GM12878 (cell line): Measurements from ENCODE around the gene ABCG5. TPM values are rescaled to one million over a fixed set of nuclear protein-coding genes. Genes with fewer than 3 reads are reported as not detected.

Experiments used
- ATAC-seq: fragments of 200-7000 bp; cut with Tn5 transposase; 3 replicates; pipeline ENCODE4 v1.9.1; 2020; ENCODE audit warnings: mild to moderate bottlenecking, moderate library complexity
- BruUV-seq: library from RNA; stranded (reverse); fragments of 400-500 nt; replicated peaks from 2 replicates; lab custom pipeline; 2021; lab: Mats Ljungman, UMichigan
- CTCF ChIA-PET: fragments of 300-600 bp; sonication (Branson Sonifier 250); formaldehyde crosslinking; extraction: SDS; loops from one replicate; lab custom pipeline; 2021; ENCODE audit warnings: inconsistent platforms; lab: Yijun Ruan, JAX
- POLR2A ChIA-PET: fragments of 350-600 bp; formaldehyde crosslinking; extraction: SDS; loops from one replicate; lab custom pipeline; 2021; ENCODE audit warnings: inconsistent platforms; lab: Charles Lee
- RAD21 ChIA-PET: fragments of 300-600 bp; sonication (Branson Sonifier 250); formaldehyde crosslinking; loops from one replicate; lab custom pipeline; 2023; ENCODE audit warnings: antibody characterized with exemption; ENCODE audit not compliant: unreplicated experiment; lab: Charles Lee
- SMC1A ChIA-PET: fragments of 300-600 bp; sonication (Branson Sonifier 250); formaldehyde crosslinking; loops from one replicate; lab custom pipeline; 2023; ENCODE audit not compliant: unreplicated experiment, uncharacterized antibody; lab: Charles Lee
- DNase-seq: peaks from one replicate; pipeline ENCODE4 v3.0.0-alpha.2; 2011; ENCODE audit warnings: low read depth, low spot score
- FAIRE-seq: peaks from 3 replicates; lab custom pipeline; 2011; peaks lifted over from hg19 to GRCh38; lab: Jason Lieb, UNC
- H2AFZ ChIP-seq: 2 replicates; pipeline ENCODE4 v1.6.0; 2011; ENCODE audit warnings: low read depth, low read length, control low read depth; ENCODE audit not compliant: control insufficient read depth
- H3K27ac ChIP-seq: 2 replicates; pipeline ENCODE4 v1.5.1; 2011; ENCODE audit warnings: control low read depth; ENCODE audit not compliant: control insufficient read depth, insufficient read depth
- H3K27me3 ChIP-seq, 2 experiments: replicated peaks in 1 of 2; 2 replicates each; pipeline versions ENCODE4 v1.6.0 to v1.6.1; 2011; ENCODE audit warnings: low read length in 1 of 2; ENCODE audit not compliant: control insufficient read depth in 2 of 2, insufficient read depth in 2 of 2
- H3K36me3 ChIP-seq, 2 experiments: 2 replicates each; pipeline ENCODE4 v1.5.1; 2011; ENCODE audit warnings: low read length in 1 of 2; ENCODE audit not compliant: control insufficient read depth in 2 of 2, insufficient read depth in 2 of 2
- H3K4me1 ChIP-seq: 2 replicates; pipeline ENCODE4 v1.6.1; 2011; ENCODE audit warnings: mild to moderate bottlenecking, low read length, moderate library complexity, mixed read lengths; ENCODE audit not compliant: control insufficient read depth, insufficient read depth
- H3K4me2 ChIP-seq: 2 replicates; pipeline ENCODE4 v1.6.0; 2011; ENCODE audit warnings: control low read depth; ENCODE audit not compliant: control insufficient read depth, insufficient read depth
- H3K4me3 ChIP-seq: fragments of 200-600 bp; sonication (generic); 2 replicates; pipeline ENCODE4 v1.5.1; 2016
- H3K79me2 ChIP-seq: 2 replicates; pipeline ENCODE4 v1.6.0; 2011; ENCODE audit warnings: low read length; ENCODE audit not compliant: control insufficient read depth, insufficient read depth
- H3K9ac ChIP-seq: 2 replicates; pipeline ENCODE4 v1.8.0; 2011; ENCODE audit warnings: low read length, control low read depth, mixed read lengths; ENCODE audit not compliant: control insufficient read depth, insufficient read depth
- H3K9me3 ChIP-seq: replicated peaks from 3 replicates; pipeline ENCODE4 v1.5.1; 2011; ENCODE audit warnings: mild to moderate bottlenecking, low read length; ENCODE audit not compliant: control insufficient read depth, insufficient read depth
- H4K20me1 ChIP-seq: 2 replicates; pipeline ENCODE4 v1.6.0; 2011; ENCODE audit not compliant: control insufficient read depth, insufficient read depth
- BCLAF1 ChIP-seq: fragments of 450-650 bp; IDR thresholded peaks from 2 replicates; pipeline ENCODE4 v1.6.1; 2017; ENCODE audit warnings: antibody characterized with exemption, mild to moderate bottlenecking, moderate library complexity
- CHD4 ChIP-seq: fragments of 200-600 bp; sonication (generic); IDR thresholded peaks from 2 replicates; pipeline ENCODE4 v1.6.1; 2016; ENCODE audit warnings: mild to moderate bottlenecking
- DPF2 ChIP-seq: fragments of 450-650 bp; IDR thresholded peaks from 2 replicates; pipeline ENCODE4 v1.6.1; 2017; ENCODE audit warnings: mild to moderate bottlenecking
- ESRRA ChIP-seq: IDR thresholded peaks from 2 replicates; pipeline ENCODE4 v1.6.1; 2012; ENCODE audit warnings: mild to moderate bottlenecking, low read length, improper control_type of control experiment
- ETV6 ChIP-seq, 2 experiments: fragments of 450-650 bp in 1 of 2; IDR thresholded peaks in 1 of 2; conservative IDR thresholded peaks in 1 of 2; 2 replicates each; pipeline ENCODE4 v1.6.1; 2014; ENCODE audit warnings: antibody characterized with exemption in 1 of 2, borderline replicate concordance in 1 of 2, low read depth in 1 of 2, mild to moderate bottlenecking in 1 of 2, moderate library complexity in 1 of 2
- HCFC1 ChIP-seq: fragments of 150-350 bp; IDR thresholded peaks from 2 replicates; pipeline ENCODE4 v1.6.1; 2014; ENCODE audit warnings: low read length
- IKZF1 ChIP-seq: fragments of 450-650 bp; conservative IDR thresholded peaks from 2 replicates; pipeline ENCODE4 v1.6.1; 2017; ENCODE audit warnings: antibody characterized with exemption, mild to moderate bottlenecking
- RELA ChIP-seq: fragments of 450-650 bp; IDR thresholded peaks from 2 replicates; pipeline ENCODE4 v1.8.0; 2014; ENCODE audit warnings: borderline replicate concordance; ENCODE audit not compliant: partially characterized antibody
- SMAD1 ChIP-seq: fragments of 450-650 bp; IDR thresholded peaks from 2 replicates; pipeline ENCODE4 v1.6.1; 2018; ENCODE audit warnings: mild to moderate bottlenecking, low read depth; ENCODE audit not compliant: partially characterized antibody
- SPI1 ChIP-seq: IDR thresholded peaks from 2 replicates; pipeline ENCODE4 v1.6.1; 2011; ENCODE audit warnings: low read depth, mild to moderate bottlenecking, low read length, moderate library complexity, borderline replicate concordance; ENCODE audit not compliant: insufficient read depth
- TCF7 ChIP-seq: IDR thresholded peaks from 2 replicates; pipeline ENCODE4 v1.6.1; 2014; ENCODE audit warnings: antibody characterized with exemption, borderline replicate concordance
- YBX1 ChIP-seq: fragments of 450-650 bp; IDR thresholded peaks from 2 replicates; pipeline ENCODE4 v1.6.1; 2016; ENCODE audit warnings: antibody characterized with exemption
- ZNF217 ChIP-seq: fragments of 450-650 bp; IDR thresholded peaks from 2 replicates; pipeline ENCODE4 v1.6.1; 2017; ENCODE audit warnings: antibody characterized with exemption, mild to moderate bottlenecking
- WGBS: methylation state at CpG from one replicate; pipeline ENCODE4 v1.1.6; 2016; ENCODE audit warnings: low lambda C conversion rate; ENCODE audit not compliant: insufficient replicate concordance, insufficient coverage; ENCODE audit errors: missing lambda C conversion rate; 5-methylcytosine and 5-hydroxymethylcytosine counted together
- in situ Hi-C: fragments of 300-500 bp; cut with MboI; formaldehyde crosslinking; loops from 9 replicates; pipeline ENCODE4 v1.14.3; 2018; ENCODE audit warnings: mixed read lengths
- intact Hi-C: fragments of 100-400 bp; cut with micrococcal nuclease; formaldehyde crosslinking; loops from one replicate; pipeline ENCODE4 v1.14.2; 2022; ENCODE audit not compliant: unreplicated experiment
- polyA plus RNA-seq, 11 experiments: library from polyadenylated mRNA; depleted of rRNA in 4 of 11; unstranded in 6 of 11; stranded (reverse) in 5 of 11; fragments of >200 nt; fragmentation: Nextera tagmentation in 4 of 11; fragmentation: Illumina TruSeq in 1 of 11; extraction: Ambion mirVana in 4 of 11; extraction: Trizol in 1 of 11; gene quantifications; 1 replicate in 1 of 11; 2 replicates in 10 of 11; pipeline versions ENCODE4 v1.2.1 to v1.2.3, GENCODE V29; 2011 to 2016; ENCODE audit warnings: inconsistent platforms in 2 of 11, missing spikeins in 2 of 11, low read depth in 1 of 11
- total RNA-seq, 4 experiments: library from RNA; depleted of rRNA in 3 of 4; stranded (reverse); fragments of >200 nt in 3 of 4; fragmentation: Illumina TruSeq in 1 of 4; extraction: Trizol in 1 of 4; gene quantifications; 2 replicates each; pipeline versions ENCODE4 v1.2.1 to v1.2.3, GENCODE V29; 2013 to 2021

The ABCG5 gene
- total and polyA plus RNA-seq, 10 of the 15 experiments (the other 5 are each of a cell fraction or from before 2014, with no cell fraction given), result not detected

- no peak for ATAC-seq
- Histone ChIP-seq H3K27me3 (no peaks in the 10 kb centered on the region), H3K79me2 (no peaks in the 10 kb centered on the region), H3K27ac (no peak overlapping the region), H3K4me3 (no peak overlapping the region), H3K9me3 (no peaks in the 10 kb centered on the region), H3K9ac (no peak overlapping the region), H3K4me1 (no peaks in the 10 kb centered on the region), H3K36me3 (0 out of 4 replicates have a peak, but pooled peaks cover 0 to 3% of the 10 kb centered on the region in 2 experiments), H3K4me2 (no peak overlapping the region), H2AFZ (no peak overlapping the region)
- ChIA-PET RAD21 (no interaction called here), POLR2A (no interaction called here), CTCF (no interaction called here), SMC1A (interaction anchor here (0.7 kb wide), 1 partner anchor 12 kb away, joined by 3 read pairs; no protein-coding TSS in a partner anchor)
- BruUV-seq, result no TSS peak
- no peak for DNase-seq
- in situ Hi-C loops, result no loop called here
- no peak for FAIRE-seq
- TF ChIP-seq ZNF217, result no peak
- TF ChIP-seq, all 136 proteins: peak for 0
- intact Hi-C loops, result no loop called here
- WGBS, result 100% methylated on average over 1 of the region's 1 CpG
- H4K20me1 ChIP-seq, result no peaks in the 10 kb centered on the region
Measured at GRCh38 chr2:43788646-43789045, 50.0 kb downstream of the ABCG5 start.

- H3K27me3 ChIP-seq, result no peaks in the 10 kb centered on the region
- H3K4me1 ChIP-seq, result no peaks in the 10 kb centered on the region
- H3K4me2 ChIP-seq, result no peak overlapping the region
- no peak overlapping the region for H3K27ac ChIP-seq
- ATAC-seq, result no peak
- no peak overlapping the region for H2AFZ ChIP-seq
- ChIA-PET RAD21 (no interaction called here), CTCF (no interaction called here), POLR2A (no interaction called here), SMC1A (no interaction called here)
- DNase-seq, result no peak
- 0 out of 4 replicates have a peak, but pooled peaks cover 0 to 3% of the 10 kb centered on the region in 2 experiments for H3K36me3 ChIP-seq
- no peak for FAIRE-seq
- no peaks in the 10 kb centered on the region for H3K79me2 ChIP-seq
- BruUV-seq, result no TSS peak
- intact Hi-C loops, result no loop called here
- in situ Hi-C loops, result no loop called here
- H4K20me1 ChIP-seq, result no peaks in the 10 kb centered on the region
- H3K9me3 ChIP-seq, result no peaks in the 10 kb centered on the region
- no peak overlapping the region for H3K9ac ChIP-seq
- H3K4me3 ChIP-seq, result no peak overlapping the region
- TF ChIP-seq SMAD1, result no peak
- TF ChIP-seq DPF2, result no peak
- TF ChIP-seq HCFC1, result no peak
- TF ChIP-seq RELA, result no peak
- TF ChIP-seq SPI1, result no peak
- no peak for TF ChIP-seq ETV6 (conservative IDR thresholded peaks at IDR 0.05 in 1 of 2, IDR thresholded peaks at IDR 0.05 in 1 of 2; ENCODE audit: borderline replicate concordance in 1 of 2, low read depth in 1 of 2)
- no peak for TF ChIP-seq YBX1
- TF ChIP-seq ESRRA, result no peak
- TF ChIP-seq IKZF1, result no peak
- no peak for TF ChIP-seq BCLAF1
- TF ChIP-seq TCF7, result no peak
- no peak for TF ChIP-seq CHD4
Measured at GRCh38 chr2:43787895-43788294, 50.7 kb downstream of the ABCG5 start.
